GM12872 (cell line): Measurements from ENCODE around the gene SCNN1A.

Source experiments
- TF ChIP-seq, protein P1 (sequence below): IDR thresholded peaks from 3 replicates; pipeline ENCODE4 v1.5.1; 2011; ENCODE audit warnings: low read depth, mild to moderate bottlenecking, low read length, moderate library complexity; ENCODE audit not compliant: insufficient read depth

SCNN1A gene

DNA sequence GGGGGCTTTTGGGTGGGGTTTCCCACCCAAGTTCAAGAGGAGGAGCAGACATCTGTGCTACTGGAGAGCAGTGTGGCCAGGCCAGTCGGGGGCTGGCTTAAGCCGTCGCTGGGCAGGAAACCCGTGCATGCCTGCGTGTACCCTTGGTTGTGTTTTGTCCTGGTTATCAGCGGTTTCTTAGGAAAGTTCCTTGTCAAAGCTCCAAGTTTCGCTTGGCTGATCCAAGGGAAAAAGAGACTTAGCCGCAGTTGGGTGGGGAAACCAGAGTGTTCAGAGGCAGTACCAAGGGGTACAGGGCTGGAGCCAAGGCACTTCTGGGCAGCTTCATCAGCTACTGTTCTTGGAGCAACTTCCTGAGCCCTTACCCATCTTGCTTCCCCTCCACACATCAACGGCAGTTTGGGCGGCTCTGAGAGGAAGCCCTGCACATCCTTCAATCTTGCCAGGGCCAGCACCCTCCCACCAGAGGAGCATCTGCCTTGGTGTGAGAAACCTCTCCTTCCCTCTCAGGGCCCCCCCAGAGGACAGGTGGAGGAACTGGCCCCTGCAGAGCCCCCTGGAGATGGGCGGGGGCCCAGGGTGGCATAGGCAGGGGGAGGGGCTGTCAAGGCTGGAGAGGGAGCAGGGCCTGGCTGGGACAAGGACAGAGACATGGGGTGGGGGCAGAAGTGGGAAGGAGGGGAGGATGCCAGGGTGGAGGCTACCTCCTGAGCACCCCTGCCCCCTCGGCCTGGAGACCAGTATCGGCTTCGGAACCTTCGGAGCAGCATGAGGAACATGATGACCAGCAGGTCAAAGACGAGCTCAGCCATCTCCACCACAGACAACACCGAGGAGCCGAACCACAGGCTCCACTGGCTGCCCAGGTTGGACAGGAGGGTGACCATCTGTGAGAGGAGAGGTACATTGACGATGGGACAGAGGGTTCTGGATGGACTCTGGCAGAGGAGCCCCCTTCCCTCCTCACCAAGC is 27.7 kb downstream of the SCNN1A start:
- TF ChIP-seq, protein P1, sequence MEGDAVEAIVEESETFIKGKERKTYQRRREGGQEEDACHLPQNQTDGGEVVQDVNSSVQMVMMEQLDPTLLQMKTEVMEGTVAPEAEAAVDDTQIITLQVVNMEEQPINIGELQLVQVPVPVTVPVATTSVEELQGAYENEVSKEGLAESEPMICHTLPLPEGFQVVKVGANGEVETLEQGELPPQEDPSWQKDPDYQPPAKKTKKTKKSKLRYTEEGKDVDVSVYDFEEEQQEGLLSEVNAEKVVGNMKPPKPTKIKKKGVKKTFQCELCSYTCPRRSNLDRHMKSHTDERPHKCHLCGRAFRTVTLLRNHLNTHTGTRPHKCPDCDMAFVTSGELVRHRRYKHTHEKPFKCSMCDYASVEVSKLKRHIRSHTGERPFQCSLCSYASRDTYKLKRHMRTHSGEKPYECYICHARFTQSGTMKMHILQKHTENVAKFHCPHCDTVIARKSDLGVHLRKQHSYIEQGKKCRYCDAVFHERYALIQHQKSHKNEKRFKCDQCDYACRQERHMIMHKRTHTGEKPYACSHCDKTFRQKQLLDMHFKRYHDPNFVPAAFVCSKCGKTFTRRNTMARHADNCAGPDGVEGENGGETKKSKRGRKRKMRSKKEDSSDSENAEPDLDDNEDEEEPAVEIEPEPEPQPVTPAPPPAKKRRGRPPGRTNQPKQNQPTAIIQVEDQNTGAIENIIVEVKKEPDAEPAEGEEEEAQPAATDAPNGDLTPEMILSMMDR, result no peak

DNA sequence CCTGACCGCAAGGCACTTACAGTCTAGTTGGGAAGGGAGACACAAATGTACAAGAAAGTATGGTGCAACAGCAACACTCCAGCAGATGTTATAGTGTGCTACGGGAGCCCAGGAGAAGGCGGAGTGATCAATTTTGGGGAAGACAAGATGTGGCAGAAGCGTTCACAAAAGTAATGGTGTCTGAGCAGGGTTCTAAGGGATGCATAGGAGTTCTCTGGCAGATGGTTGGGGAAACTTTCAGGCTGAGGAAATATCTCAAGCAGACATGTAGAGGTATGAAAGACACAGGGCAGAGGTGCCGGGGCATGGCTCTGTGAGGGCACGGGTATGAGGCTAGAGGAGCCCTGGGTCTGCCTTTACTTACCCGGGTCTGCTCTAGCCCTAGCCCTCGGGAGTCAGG is 28.4 kb downstream of the SCNN1A start:
- TF ChIP-seq, protein P1, result no peak

DNA sequence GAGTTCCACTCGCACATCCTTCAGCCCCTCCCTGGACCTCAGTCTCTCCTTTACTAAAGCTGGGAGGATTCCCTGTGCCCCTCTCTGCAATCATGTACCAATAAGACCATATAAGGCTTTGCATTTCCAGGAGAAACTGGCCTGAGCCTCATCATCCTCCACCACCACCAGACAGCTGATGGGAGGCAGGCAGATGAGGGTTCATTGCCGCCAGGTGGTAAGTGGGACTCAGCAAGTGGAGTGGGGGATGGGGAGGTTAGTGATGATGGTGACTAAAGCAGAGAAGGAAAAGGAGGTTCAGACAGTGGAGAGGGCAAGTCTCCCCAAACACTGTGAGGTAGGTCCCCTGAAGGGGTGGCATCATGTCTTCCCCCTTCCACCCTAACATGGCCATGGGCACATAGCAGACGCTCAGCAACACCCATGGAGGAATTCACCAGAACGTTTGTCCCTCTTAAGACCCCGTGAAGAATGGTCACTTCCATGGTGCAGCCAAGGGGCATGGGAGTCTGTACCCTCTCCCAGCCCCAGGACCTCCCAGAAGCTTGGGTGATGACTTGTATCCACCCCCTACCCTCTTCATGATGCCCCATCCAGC is 29.0 kb downstream of the SCNN1A start:
- TF ChIP-seq, protein P1, result no peak

DNA sequence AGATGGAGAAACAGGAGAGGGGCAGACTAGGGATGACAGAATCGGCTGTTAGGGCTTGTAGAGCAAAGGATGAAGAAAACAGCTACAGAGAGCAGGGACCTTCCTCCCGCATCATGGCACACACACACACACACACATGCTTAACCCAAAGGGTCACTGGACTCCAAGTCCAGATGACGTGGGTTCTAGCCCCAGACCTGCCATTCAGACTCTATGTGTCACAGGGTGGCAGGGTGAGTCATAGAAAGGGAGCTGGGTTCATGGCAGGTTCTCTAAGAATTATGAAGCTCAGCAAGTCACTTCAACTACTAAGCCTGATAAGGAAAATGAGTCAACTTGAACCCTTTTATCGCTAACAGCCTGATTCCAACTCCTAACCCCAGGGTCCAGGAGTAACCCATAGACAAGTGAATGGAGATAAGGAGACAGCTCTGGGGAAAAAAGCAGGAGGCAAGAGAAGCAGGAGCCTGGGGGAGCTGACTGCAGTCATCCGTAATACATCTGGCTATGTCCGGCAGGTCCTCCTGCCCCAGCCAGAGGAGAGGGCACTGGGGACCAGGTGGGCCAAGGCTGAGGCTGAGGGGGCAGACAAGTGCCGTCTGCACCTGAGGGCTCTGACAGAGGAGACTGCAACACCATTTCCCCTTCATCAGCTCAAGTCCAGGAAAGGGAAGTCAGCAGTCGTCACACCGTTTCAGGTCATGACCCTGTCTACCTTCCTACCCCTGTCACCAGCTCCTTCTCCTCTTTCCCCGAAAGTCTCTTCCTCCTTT is 29.9 kb downstream of the SCNN1A start:
- TF ChIP-seq, protein P1, result no peak

DNA sequence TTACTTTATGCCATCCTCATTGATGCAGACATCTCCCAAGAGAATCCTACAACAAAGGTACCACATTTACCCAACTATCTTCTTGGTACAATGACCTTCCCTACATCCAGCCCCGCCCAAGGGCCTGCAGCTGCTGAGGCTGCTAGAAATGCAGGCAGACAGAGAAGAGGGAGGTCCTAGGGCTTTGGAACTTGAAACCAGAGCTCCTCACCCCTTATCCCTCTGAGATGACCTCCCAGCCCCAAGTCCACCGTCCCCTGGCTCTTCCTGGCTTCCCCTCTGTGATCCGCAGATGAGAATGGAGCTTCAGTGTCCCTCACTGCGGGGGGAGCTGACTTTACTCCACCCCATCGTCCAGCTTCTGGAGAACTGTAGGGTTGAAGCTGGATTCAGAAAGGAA is 31.8 kb downstream of the SCNN1A start:
- TF ChIP-seq, protein P1, result no peak

DNA sequence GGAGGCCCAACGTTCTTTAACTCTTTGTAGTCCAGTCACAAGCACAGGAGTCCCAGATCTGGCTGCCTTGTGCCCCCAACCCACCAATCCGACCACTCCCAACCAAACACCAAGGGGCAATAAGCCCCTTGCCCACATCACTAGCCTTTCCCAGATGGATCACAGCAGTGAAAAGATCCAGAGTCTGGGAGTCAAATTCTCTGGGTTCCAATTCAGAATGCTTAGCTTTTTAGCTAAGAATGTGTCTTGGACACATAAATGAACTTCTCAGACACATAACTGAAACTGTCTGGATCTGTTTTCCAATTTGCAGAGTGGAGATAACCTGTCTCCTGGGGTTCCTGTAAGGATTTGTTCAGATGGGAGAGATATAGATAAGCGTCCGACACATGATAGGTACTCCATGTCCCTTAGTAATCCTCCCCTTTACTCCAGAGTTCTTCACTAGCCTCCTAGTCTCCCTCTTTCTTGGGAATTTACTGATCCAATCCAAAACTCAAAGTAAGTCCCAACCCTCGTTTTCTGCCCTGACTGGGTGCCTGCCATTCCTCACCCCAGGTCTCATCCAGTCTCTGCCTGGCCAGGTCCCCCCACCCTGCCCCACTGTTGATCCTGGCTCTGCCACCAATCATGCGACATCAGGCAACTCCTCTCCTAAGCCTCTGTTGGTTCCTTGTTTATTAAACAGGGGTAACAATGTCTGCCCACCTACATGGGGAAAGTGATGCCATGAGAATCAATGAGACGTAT is 33.0 kb downstream of the SCNN1A start:
- TF ChIP-seq, protein P1, result no peak
